BLaER1 treated with 17β-estradiol and CSF1 and Interleukin-3, amounts not matched to agents 10 nM and 100 nM (cell line): ENCODE results near the gene SLC27A1.

ENCODE experiments used
- H3K27ac ChIP-seq, 11 experiments: shearing (Covaris generic); formaldehyde crosslinking; 2 replicates each; pipeline ENCODE4 v1.8.1; 2022
- H3K27me3 ChIP-seq, 11 experiments: shearing (Covaris generic); formaldehyde crosslinking; 2 replicates each; pipeline ENCODE4 v1.8.1; 2022
- H3K36me3 ChIP-seq, 11 experiments: shearing (Covaris generic); formaldehyde crosslinking; 2 replicates each; pipeline ENCODE4 v1.8.1; 2022
- H3K4me1 ChIP-seq, 10 experiments: shearing (Covaris generic); formaldehyde crosslinking; 2 replicates each; pipeline ENCODE4 v1.8.1; 2022
- H3K4me2 ChIP-seq, 11 experiments: shearing (Covaris generic); formaldehyde crosslinking; 2 replicates each; pipeline ENCODE4 v1.8.1; 2022
- H3K4me3 ChIP-seq, 10 experiments: shearing (Covaris generic); formaldehyde crosslinking; 2 replicates each; pipeline ENCODE4 v1.8.1; 2022
- H3K9ac ChIP-seq, 11 experiments: shearing (Covaris generic); formaldehyde crosslinking; 2 replicates each; pipeline ENCODE4 v1.8.1; 2022
- H3K9me3 ChIP-seq, 11 experiments: shearing (Covaris generic); formaldehyde crosslinking; replicated peaks in 1 of 11; 2 replicates each; pipeline ENCODE4 v1.8.1; 2022
- H4K20me1 ChIP-seq, 11 experiments: shearing (Covaris generic); formaldehyde crosslinking; 2 replicates each; pipeline ENCODE4 v1.8.1; 2022
- Cebpa-rat ChIP-seq, 11 experiments: shearing (Covaris generic); IDR thresholded peaks; 2 replicates each; pipeline ENCODE4 v1.8.1; 2022

The SLC27A1 gene

DNA sequence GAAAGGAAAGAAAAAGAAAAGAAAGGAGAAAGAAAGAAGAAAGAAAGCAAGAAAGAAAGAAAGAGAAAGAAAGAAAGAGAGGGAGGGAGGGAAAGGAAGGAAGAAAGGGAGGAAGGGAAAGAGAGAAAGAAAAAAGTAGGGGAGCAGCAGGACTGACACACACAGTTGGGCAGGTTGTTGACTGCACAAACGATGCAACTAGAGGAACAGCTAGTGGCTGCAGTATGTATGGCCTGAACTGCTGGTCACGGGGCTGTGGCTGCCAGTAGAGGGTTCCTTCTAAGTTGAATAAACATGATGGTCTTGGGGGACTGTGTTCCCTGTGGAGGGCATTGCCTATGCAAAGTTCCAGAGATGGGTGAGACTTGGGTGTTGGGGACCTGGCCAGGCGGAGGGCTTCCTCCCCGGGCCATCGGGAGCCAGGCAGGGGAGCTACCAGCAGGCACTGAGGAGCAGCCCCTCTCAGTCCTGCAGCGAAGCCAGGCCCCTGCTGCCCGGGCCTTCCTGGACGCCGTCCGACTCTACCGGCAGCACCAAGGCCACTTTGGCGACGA is 68.4 kb downstream of the SLC27A1 start:
- Histone ChIP-seq H3K27me3 (no peaks in the 10 kb centered on the region), H3K9me3 (no peaks in the 10 kb centered on the region), H3K27ac (peak overlapping the region in 10 of 11 experiments; percentile 12 to 80 (median 69); a peak in 18 of 22 replicates), H4K20me1 (peaks cover 0 to 16% (median 0%) of the 10 kb centered on the region in 11 experiments; a peak in 4 of 22 replicates), H3K36me3 (peaks cover 0 to 43% (median 2%) of the 10 kb centered on the region in 11 experiments; a peak in 10 of 22 replicates), H3K4me2 (peak overlapping the region; percentile 91 to 99 (median 97)), H3K4me1 (peaks cover 17 to 65% (median 57%) of the 10 kb centered on the region in 10 experiments), H3K9ac (peak overlapping the region; percentile 60 to 83 (median 75); a peak in 21 of 22 replicates), H3K4me3 (peak overlapping the region; percentile 55 to 75 (median 64))
- TF ChIP-seq Cebpa-rat (IDR thresholded peaks at IDR 0.05): no peak

DNA sequence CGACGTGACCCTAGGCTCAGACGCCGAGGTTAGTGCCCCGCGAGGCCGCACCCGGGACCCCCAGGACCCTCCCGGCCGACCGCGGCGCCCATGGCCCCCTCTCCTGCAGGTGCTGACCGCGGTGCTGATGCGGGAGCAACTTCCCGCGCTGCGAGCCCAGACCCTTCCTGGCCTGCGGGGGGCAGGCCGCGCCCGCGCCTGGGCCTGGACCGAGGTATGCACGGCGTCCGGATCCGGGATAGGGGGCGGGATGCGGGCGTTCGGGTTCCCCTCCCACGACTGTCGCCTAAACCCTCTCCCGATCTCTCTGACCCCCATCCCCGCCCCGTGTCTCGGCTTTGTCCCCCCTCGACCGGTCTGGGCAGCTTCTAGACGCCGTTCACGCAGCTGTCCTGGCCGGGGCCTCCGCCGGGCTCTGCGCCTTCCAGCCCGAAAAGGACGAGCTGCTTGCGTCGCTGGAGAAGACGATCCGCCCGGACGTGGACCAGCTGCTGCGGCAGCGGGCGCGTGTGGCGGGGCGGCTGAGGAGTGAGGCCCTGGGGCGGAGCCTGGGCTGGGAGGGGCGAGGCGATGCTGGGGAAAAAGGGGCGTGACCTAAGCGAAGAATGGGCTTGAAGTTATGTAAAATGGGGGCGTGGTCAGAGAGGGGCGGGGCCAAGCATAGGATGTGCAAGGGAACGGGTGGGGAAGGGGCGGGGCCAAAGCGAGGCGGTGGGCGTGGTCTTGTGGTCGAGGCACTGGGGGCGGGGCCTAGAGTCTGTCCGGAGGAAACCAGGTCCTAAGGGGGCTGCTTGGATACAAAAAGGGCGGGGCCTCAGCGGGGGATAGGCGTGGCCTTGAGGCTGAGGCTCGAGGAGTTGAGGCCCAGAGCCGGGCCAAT is 69.2 kb downstream of the SLC27A1 start:
- TF ChIP-seq Cebpa-rat (IDR thresholded peaks at IDR 0.05): no peak
- Histone ChIP-seq H3K4me2 (peak overlapping the region; percentile 91 to 99 (median 97)), H3K4me3 (peak overlapping the region; percentile 55 to 75 (median 64)), H3K9ac (peak overlapping the region; percentile 60 to 83 (median 75); a peak in 21 of 22 replicates), H3K27me3 (no peaks in the 10 kb centered on the region), H4K20me1 (peaks cover 0 to 16% (median 0%) of the 10 kb centered on the region in 11 experiments; a peak in 4 of 22 replicates), H3K4me1 (peaks cover 24 to 73% (median 64%) of the 10 kb centered on the region in 10 experiments), H3K9me3 (no peaks in the 10 kb centered on the region), H3K27ac (peak overlapping the region in 10 of 11 experiments; percentile 12 to 80 (median 69); a peak in 18 of 22 replicates), H3K36me3 (peaks cover 0 to 41% (median 0%) of the 10 kb centered on the region in 11 experiments; a peak in 10 of 22 replicates)

DNA sequence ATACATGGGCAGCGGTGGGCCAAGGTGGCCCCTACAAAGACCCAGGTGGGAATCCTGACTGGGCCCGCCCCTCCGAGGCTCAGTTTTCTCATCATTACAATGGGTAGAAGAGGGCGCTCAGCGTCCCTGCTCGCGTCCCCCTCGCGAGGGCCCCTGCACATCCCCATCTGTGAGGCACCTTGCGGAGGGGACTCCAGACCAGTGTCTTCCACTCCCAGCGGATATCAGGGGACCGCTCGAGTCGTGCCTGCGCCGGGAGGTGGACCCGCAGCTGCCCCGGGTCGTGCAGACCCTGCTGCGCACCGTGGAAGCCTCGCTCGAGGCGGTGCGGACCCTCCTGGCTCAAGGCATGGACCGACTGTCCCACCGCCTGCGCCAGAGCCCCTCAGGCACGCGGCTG is 69.8 kb downstream of the SLC27A1 start:
- H3K4me1 ChIP-seq: peaks cover 30 to 80% (median 71%) of the 10 kb centered on the region in 10 experiments
- H3K27me3 ChIP-seq: no peaks in the 10 kb centered on the region
- H3K9me3 ChIP-seq: no peaks in the 10 kb centered on the region
- peak overlapping the region in 10 of 11 experiments; percentile 10 to 40 (median 24); a peak in 9 of 22 replicates for H3K4me2 ChIP-seq
- TF ChIP-seq Cebpa-rat (IDR thresholded peaks at IDR 0.05): no peak
- peaks cover 0 to 16% (median 0%) of the 10 kb centered on the region in 11 experiments; a peak in 4 of 22 replicates for H4K20me1 ChIP-seq
- no peak overlapping the region for H3K4me3 ChIP-seq
- peak overlapping the region in 1 of 11 experiments; percentile 29; a peak in 1 of 22 replicates for H3K9ac ChIP-seq
- H3K27ac ChIP-seq: peak overlapping the region in 5 of 11 experiments; percentile 18 to 30 (median 25); a peak in 4 of 22 replicates
- H3K36me3 ChIP-seq: peaks cover 0 to 37% (median 0%) of the 10 kb centered on the region in 11 experiments; a peak in 10 of 22 replicates

DNA sequence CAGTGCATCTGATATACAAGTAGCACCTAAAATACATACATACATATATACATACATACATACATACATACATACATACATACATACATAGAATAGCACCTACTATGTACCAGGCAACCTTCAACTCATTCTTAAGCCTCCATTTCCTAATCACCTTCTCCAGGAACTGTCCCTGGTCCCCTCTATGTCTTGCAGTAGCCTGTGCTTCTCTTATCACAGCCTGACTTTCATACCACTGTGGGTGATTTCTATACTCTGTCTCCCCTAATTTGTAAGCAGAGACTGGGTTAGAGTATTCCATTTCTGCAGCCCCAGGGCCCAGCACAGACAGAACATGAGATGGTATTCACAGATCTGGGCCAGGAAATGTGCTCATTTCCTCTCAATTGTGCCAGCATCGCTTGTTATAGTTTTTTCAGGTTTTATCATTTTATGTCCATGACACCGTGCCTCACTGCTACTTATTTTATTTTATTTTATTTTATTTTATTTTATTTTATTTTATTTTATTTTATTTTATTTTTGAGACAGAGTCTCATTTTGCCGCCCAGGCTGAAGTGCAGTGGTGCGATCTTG is 70.9 kb downstream of the SLC27A1 start:
- no peaks in the 10 kb centered on the region for H3K27me3 ChIP-seq
- no peak overlapping the region for H3K9ac ChIP-seq
- no peaks in the 10 kb centered on the region for H3K9me3 ChIP-seq
- peaks cover 0 to 16% (median 0%) of the 10 kb centered on the region in 11 experiments; a peak in 4 of 22 replicates for H4K20me1 ChIP-seq
- no peak for TF ChIP-seq Cebpa-rat (IDR thresholded peaks at IDR 0.05)
- peaks cover 41 to 91% (median 82%) of the 10 kb centered on the region in 10 experiments for H3K4me1 ChIP-seq
- H3K36me3 ChIP-seq: peaks cover 0 to 31% (median 0%) of the 10 kb centered on the region in 11 experiments; a peak in 10 of 22 replicates
- no peak overlapping the region for H3K4me3 ChIP-seq
- peak overlapping the region in 1 of 11 experiments; percentile 19; a peak in 1 of 22 replicates for H3K27ac ChIP-seq
- H3K4me2 ChIP-seq: peak overlapping the region in 6 of 11 experiments; percentile 5 to 40 (median 28); a peak in 6 of 22 replicates

DNA sequence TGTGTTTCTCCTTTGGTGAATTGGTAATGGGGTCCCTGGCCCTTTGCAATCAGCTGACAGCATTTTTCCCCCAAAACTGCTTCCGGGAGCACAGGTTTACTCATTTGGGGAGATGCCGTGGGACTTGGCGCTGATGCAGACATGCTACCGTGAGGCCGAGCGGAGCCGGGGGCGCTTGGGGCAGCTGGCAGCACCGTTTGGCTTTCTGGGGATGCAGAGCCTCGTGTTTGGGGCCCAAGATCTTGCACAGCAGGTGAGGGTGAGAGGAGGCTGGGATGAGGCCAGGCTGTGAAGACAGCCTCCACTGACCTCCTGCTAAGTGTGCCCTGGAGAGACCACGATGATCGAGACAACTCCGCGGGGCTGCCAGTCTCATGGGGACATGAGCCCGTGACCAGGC is 71.7 kb downstream of the SLC27A1 start:
- peaks cover 0 to 25% (median 0%) of the 10 kb centered on the region in 11 experiments; a peak in 10 of 22 replicates for H3K36me3 ChIP-seq
- no peak overlapping the region for H3K4me3 ChIP-seq
- H3K9ac ChIP-seq: no peak overlapping the region
- H3K4me1 ChIP-seq: peaks cover 47 to 94% (median 89%) of the 10 kb centered on the region in 10 experiments
- peaks cover 0 to 16% (median 0%) of the 10 kb centered on the region in 11 experiments; a peak in 4 of 22 replicates for H4K20me1 ChIP-seq
- TF ChIP-seq Cebpa-rat (IDR thresholded peaks at IDR 0.05): no peak
- peak overlapping the region in 1 of 11 experiments; percentile 10; a peak in 2 of 22 replicates for H3K27ac ChIP-seq
- H3K27me3 ChIP-seq: no peaks in the 10 kb centered on the region
- peak overlapping the region in 3 of 11 experiments; percentile 24 to 69 (median 37); a peak in 2 of 22 replicates for H3K4me2 ChIP-seq
- H3K9me3 ChIP-seq: no peaks in the 10 kb centered on the region

DNA sequence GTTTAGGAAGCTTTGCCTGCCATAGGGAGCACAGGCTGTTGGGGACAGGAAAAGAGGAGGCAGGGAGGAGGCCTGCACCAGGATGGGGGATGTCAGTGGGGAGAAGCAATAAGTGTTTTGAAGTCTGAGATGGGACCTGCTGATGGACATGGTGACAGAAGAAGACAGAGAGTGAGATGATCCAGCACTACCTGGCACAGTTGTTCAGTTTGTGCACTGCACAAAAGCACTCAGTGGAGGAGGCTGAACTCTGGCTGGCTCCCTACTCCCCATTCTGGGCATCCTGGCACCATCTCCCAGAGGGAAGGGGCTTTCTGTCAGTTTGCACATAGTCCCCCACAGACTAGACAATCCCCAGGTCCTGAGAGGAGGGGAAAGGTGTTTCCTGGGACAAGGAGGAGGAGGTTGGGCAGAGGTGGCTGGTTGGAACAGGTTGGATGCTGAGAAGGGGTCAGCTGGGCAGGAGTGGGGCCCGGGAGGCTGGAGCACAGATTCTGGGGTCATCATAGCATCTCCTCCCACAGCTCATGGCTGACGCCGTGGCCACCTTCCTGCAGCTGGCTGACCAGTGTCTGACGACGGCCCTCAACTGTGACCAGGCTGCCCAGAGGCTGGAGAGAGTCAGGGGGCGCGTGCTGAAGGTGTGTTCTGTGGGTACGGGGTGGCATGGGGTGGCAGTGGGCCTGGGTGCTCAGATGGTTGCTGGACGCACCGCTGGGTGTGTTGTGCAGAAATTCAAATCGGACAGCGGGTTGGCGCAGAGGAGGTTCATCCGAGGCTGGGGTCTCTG is 72.7 kb downstream of the SLC27A1 start:
- peaks cover 0 to 22% (median 0%) of the 10 kb centered on the region in 11 experiments; a peak in 3 of 22 replicates for H3K36me3 ChIP-seq
- no peak for TF ChIP-seq Cebpa-rat (IDR thresholded peaks at IDR 0.05)
- H3K27me3 ChIP-seq: no peaks in the 10 kb centered on the region

DNA sequence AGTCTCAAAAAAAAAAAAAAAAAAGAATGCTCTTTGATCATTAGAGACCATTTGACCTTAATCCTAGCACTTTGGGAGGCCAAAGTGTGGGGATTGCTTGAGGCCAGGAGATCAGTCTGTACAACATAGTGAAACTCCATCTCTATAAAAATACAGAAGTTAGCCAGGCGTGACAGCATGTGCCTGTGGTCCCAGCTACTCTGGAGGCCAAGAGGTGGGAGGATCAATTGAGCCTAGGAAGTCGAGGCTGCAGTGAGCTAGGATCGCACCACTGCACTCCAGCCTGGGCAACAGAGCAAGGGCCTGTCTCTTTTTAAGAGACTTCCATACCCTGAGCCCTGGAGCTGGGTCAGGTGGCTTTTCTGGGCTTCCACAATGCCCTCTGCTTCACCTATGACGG is 73.7 kb downstream of the SLC27A1 start:
- TF ChIP-seq Cebpa-rat (IDR thresholded peaks at IDR 0.05): no peak
- peaks cover 0 to 30% (median 0%) of the 10 kb centered on the region in 11 experiments; a peak in 6 of 22 replicates for H3K36me3 ChIP-seq
- H3K9me3 ChIP-seq: no peaks in the 10 kb centered on the region
- H3K4me1 ChIP-seq: peaks cover 45 to 91% (median 86%) of the 10 kb centered on the region in 10 experiments
- no peak overlapping the region for H3K9ac ChIP-seq
- H3K4me3 ChIP-seq: no peak overlapping the region
- H3K27me3 ChIP-seq: no peaks in the 10 kb centered on the region
- peak overlapping the region; percentile 32 to 84 (median 57) for H3K4me2 ChIP-seq
- peak overlapping the region in 6 of 11 experiments; percentile 1 to 77 (median 26); a peak in 6 of 22 replicates for H3K27ac ChIP-seq
- H4K20me1 ChIP-seq: peaks cover 0 to 10% (median 0%) of the 10 kb centered on the region in 11 experiments; a peak in 4 of 22 replicates

More for the DNA sequence above, 72.7 kb downstream of the SLC27A1 start:
- Histone ChIP-seq H3K4me3 (no peak overlapping the region), H3K27ac (peak overlapping the region in 2 of 11 experiments; percentile 8 to 11; a peak in 1 of 22 replicates), H3K9ac (0 out of 22 replicates have a peak overlapping the region, but pooled peaks of 1 of the 11 experiments have one; percentile 3), H3K4me2 (peak overlapping the region in 7 of 11 experiments; percentile 6 to 84 (median 57); a peak in 7 of 22 replicates), H4K20me1 (peaks cover 0 to 16% (median 0%) of the 10 kb centered on the region in 11 experiments; a peak in 4 of 22 replicates), H3K4me1 (peaks cover 45 to 91% (median 86%) of the 10 kb centered on the region in 10 experiments), H3K9me3 (no peaks in the 10 kb centered on the region)
